UCSD-AML1 (cell line): ENCODE results near the gene SLC15A3.
"Not testable (repeated sequence)": the region's sequence is repeated elsewhere in the genome, so short reads cannot be mapped to it uniquely, and the experiment has no call there.

Experiments used
- DNase-seq: peaks from one replicate; lab custom pipeline; 2025; ENCODE audit not compliant: unreplicated experiment; lab: John Stamatoyannopoulos, UW

Gene SLC15A3

DNA sequence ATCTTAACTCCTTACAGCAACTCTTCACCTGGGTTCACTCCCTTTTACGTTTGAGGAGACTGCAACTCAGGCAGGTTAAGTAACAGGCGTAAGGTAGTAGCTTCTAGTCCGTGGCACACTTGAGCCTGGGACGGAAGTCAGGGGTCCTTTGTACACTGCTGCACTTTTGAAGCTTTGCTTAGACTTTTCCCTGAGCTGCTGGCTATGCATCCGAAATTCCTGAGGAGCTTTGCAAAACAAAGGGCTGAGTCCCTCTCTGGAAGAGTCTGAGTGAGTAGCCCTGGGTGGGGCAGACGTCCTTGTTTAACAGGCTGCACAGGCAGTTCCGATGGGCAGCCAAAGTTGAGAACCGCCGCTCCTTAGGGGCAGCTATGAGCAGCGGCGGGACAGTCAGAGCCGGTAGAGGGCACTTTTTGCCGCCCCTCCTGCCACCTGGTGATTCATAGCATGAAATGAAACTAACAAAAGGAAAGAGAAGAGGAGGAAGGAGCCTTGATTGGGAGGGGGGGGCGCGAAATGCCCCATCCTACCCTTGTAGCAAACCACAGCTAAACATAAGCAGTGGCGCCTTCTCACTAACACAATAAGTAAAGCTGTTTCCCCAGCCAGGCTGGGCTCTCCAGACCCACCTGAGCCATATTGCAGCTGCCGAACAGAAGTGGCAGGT lies 36.6 kb downstream of the SLC15A3 start:
- DNase-seq = peak; percentile 72

- DNase-seq = peak; percentile 41
Observed at GRCh38 chr11:60914633-60915247, 37.2 kb downstream of the SLC15A3 start.

GRCh38 chr11:60913793-60914632 lies 38.0 kb downstream of the SLC15A3 start, which contains the start of gene TMEM109:
Gene TMEM109 (plus strand): TSS chr11:60914158. CDS start chr11:60919694, 5,536 bp downstream.
- peak; percentile 86 for DNase-seq

DNA sequence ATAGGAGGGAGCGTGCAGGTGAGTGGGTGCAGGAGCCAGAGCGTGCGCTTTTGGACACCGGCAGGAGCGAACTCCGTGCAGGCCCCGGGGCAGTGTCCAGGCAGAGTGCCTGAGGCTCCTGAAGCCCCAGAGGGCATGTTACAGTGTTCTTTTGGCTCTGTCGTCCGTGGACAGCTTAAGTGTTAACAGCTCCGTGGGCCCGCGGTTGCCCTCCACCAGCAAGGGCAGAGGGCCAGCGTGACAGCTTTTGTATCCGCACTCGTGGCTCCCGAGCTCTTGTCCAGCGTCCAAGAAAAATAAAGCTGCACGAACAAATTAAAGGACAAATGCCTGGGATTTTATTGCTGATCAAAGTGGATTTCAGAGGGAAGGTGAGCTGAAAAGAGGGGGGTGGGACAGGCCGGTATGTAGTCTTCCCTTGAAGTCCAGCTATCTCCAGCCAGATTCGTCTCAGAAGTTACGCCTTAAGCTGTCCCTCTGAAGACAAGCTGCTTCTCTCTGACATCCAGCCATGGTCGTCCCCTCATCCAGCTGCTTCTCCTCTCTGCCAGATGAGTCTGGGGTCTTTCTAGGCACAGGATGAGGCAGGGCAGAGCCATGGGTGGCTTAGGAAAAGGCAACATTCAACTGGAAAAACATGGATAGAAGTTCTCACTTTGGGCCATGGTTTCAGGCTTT lies 39.0 kb downstream of the SLC15A3 start:
- DNase-seq = no peak

- DNase-seq = no peak
Observed at GRCh38 chr11:60912223-60912850, 39.6 kb downstream of the SLC15A3 start.

DNA sequence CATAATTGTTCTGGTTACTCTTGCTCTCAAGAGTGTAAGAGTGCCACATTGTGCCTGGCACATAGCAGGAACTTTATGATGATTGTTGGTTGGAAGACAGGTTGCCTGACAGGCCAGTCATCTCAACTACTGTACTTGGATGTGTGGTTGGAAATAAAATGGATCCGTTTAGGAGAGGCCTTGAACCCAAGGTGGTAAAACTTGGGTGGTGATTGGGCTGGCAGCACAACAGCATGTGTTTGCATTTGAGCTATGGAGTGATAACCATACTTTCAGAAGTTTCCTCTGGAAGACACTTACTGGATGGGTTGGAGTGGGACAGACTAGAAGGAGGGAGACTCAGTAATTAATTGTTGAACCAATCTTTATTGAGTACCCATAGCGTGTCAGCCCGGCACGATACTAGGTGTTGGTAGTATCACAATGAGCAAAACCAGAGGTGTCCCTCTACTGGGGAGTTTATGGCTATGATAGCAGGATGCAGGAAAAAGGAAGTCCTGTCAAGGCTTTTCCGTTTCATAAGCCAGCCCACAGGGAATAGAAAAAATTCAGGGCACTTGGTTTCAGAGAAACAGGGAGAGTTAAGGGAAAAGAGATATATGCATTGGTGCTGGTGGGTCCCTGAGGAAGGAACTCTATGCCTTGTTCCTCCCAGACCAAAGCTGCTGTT lies 41.1 kb downstream of the SLC15A3 start:
- peak; percentile 43 for DNase-seq

GRCh38 chr11:60910281-60910687 lies 41.7 kb downstream of the SLC15A3 start:
- no peak for DNase-seq

GRCh38 chr11:60909680-60910280 lies 42.2 kb downstream of the SLC15A3 start:
- not testable (repeated sequence) for DNase-seq

GRCh38 chr11:60908803-60909202 lies 43.2 kb downstream of the SLC15A3 start:
- DNase-seq = no peak

GRCh38 chr11:60906132-60906972 lies 45.6 kb downstream of the SLC15A3 start, which contains the start of gene PRPF19:
Gene PRPF19 (minus strand): TSS chr11:60906585. CDS start chr11:60906382, 203 bp downstream.
- DNase-seq = peak; percentile 97

DNA sequence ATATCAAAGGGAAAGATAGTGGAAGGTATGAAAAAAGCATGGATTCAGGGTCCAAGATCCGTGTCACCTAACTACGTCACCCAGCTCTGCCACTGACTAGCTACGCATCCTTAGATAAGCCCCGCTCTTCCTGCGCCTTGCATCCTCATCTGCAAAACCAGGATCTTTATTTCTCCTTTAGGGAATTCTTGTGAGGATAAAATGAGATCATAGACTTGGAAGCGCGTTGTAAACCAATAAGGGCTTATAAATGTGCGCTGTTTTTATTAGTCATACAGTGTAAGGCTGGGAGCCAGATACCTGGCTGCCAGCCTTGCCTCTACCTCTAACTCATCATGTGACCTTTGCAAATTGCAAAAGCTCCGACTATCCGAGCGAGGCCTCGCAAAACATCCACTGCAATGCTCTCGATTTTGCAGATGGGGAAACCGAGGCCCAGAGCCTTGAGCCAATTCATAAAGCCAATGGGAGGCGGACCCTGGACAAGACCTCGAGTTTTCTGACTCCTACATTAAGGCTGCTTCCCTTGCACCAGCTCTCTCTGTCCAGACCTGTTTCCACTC lies 46.3 kb downstream of the SLC15A3 start:
- DNase-seq = no peak

DNA sequence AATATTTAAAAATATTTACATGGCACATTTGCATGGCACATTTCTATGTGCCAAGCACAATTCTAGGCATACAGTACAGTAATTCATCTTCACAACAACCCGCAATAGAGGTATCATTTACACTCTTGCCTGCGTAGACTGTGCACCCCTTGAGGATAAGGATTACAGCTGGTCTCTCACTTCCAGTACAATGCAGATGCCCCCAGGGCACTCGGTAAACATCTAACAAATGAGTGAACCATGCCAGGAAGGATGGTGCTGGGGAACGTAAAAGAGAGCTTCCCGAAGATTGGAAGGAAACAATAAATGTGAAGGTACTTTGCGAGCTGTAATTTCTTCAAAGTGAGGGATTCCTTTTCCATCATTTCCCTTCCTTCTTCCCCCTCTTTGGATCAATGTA lies 46.9 kb downstream of the SLC15A3 start:
- DNase-seq = no peak

DNA sequence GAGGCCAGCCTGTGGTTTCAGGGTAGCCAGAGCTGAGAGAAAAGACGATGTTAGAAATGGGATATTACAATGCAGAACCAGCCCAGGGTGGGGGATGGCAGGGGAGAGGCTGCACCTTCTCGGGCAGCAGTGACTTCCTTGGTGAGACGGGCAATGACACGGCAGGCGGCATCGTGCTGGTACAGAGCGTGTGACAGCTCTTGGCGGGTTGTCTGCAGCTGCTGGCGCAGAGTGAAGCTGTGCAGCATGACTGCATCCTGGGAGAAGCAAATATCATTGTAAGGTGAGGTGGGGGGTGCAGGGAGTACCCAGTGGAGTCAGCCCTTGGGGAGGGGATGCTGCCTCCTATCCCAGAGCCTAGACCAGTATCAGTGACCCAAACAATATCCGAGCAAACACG lies 49.4 kb downstream of the SLC15A3 start:
- no peak for DNase-seq

- no peak for DNase-seq
Observed at GRCh38 chr11:60900673-60901404, 51.1 kb downstream of the SLC15A3 start.

DNA sequence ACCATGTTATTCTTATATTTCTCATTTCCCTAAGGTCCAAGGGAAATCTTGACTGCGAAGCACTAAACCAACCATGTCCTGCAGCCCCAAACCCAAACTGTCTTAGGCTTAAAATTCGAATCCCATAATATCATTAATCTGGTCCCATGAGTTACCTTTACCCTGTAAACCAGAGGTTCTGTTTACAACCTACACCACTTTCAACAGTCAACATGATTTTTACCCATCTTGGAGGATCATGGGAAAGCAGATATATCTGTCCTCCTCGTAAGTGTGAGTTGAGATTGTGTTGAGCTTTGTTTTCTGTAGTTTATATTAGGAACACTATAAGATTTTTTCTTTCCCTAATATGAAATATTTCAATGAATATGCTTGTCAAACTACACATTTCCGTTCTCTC lies 52.0 kb downstream of the SLC15A3 start:
- DNase-seq = no peak

DNA sequence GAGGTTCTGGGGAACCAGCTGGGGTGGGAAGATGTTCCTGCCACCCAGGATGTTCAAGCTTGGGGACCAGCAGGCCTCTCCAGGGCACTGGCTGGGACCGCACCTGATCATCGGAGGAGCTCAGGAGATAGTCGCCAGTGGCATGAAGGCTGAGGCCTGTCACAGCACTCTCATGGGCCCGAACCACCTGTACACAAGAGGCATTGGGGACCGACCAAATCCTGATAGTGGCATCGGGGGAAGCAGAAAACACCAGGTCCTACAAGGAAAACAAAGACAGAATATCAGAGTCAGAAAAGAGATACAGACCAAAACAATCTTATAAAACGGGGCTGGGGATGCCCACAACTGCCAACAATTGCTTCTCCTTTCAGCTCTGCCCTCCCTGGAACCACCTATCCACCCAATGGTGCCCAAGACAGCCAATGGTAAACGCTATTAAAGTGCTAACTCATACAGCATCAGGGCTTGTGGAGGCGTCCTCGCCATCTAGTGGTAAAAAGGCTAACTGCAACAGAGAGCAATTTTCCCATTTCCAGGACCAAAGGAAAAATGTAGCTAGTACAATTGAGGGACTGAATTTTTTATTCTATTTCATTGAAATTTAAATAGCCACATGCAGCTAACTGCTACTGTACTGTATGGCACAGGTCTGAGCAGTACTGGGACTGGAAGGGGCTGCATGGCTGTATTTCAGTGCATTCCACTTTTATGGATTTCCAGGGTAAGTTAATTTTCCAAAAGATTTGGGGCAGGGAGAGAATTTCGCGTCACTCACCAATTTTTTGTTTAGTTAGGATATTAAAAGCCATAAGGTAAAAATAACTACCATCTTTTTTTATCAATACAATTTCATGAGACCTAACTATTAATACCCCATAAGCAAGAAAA lies 52.7 kb downstream of the SLC15A3 start:
- DNase-seq = peak; percentile 34

DNA sequence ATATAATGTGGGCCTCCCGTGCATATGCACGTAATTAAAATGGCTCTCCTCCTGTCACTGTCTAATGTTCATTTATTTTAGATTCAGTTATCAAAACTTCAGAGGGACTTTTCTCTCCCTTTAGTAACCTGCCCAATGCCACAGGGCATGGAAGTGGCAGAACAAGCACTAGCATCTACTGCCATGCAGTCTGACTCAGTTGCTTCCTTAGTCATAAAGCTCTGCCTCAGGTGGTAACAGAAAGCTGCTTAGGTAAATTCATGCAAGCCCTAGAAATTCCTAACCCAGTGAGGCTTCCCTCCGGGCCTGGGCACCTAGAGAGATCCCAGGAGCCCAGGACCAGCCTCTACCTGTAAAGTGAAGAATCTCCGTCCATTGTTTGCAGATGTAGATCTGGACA lies 54.5 kb downstream of the SLC15A3 start:
- DNase-seq = no peak
